Measurements from ENCODE around the gene MRTFB.

Gene MRTFB

GRCh38 chr16:14289692-14290340 is 218.7 kb downstream of the MRTFB start:
- Histone ChIP-seq H2AFZ (ENCODE audit: low read depth, low read length) (no peak overlapping the region), H3K9me3 (ENCODE audit: insufficient read depth, low read length, severe bottlenecking) (peaks cover 13% of the 10 kb centered on the region), H3K4me1 (ENCODE audit: insufficient read depth, low read length) (peaks cover 14% of the 10 kb centered on the region), H3K27ac (ENCODE audit: low read length) (no peak overlapping the region), H3K27me3 (ENCODE audit: insufficient read depth, low read length, poor library complexity) (no peaks in the 10 kb centered on the region), H3K4me3 (ENCODE audit: low read depth in 1 of 2, low read length in 2 of 2) (no peak overlapping the region), H3K4me2 (ENCODE audit: insufficient read depth, low read length) (no peak overlapping the region), H3K79me2 (ENCODE audit: insufficient read depth, low read length) (no peaks in the 10 kb centered on the region), H3K36me3 (ENCODE audit: insufficient read depth, low read length) (no peaks in the 10 kb centered on the region), H4K20me1 (ENCODE audit: insufficient read depth, low read length) (no peaks in the 10 kb centered on the region), H3K9ac (ENCODE audit: low read depth, low read length) (no peak overlapping the region)
- TF ChIP-seq EZH2 (IDR thresholded peaks at IDR 0.05; ENCODE audit: borderline replicate concordance, low read depth, low read length, severe bottlenecking) (no peak), CTCF (IDR thresholded peaks at IDR 0.05; ENCODE audit: borderline replicate concordance, extremely low read depth, low read length, poor library complexity, severe bottlenecking) (peak; percentile 75)
- ATAC-seq (ENCODE audit: insufficient read depth, low read depth) (no peak), DNase-seq (peak; percentile 53)

GRCh38 chr16:14291286-14291685 is 220.2 kb downstream of the MRTFB start:
- peaks cover 13% of the 10 kb centered on the region for H3K9me3 ChIP-seq (ENCODE audit: insufficient read depth, low read length, severe bottlenecking)

GRCh38 chr16:14292051-14292825 is 221.1 kb downstream of the MRTFB start:
- Histone ChIP-seq H3K36me3 (ENCODE audit: insufficient read depth, low read length) (no peaks in the 10 kb centered on the region), H3K4me2 (ENCODE audit: insufficient read depth, low read length) (no peak overlapping the region), H4K20me1 (ENCODE audit: insufficient read depth, low read length) (no peaks in the 10 kb centered on the region), H2AFZ (ENCODE audit: low read depth, low read length) (no peak overlapping the region), H3K79me2 (ENCODE audit: insufficient read depth, low read length) (no peaks in the 10 kb centered on the region), H3K27ac (ENCODE audit: low read length) (no peak overlapping the region), H3K4me1 (ENCODE audit: insufficient read depth, low read length) (no peaks in the 10 kb centered on the region), H3K27me3 (ENCODE audit: insufficient read depth, low read length, poor library complexity) (no peaks in the 10 kb centered on the region), H3K9me3 (ENCODE audit: insufficient read depth, low read length, severe bottlenecking) (peaks cover 13% of the 10 kb centered on the region), H3K4me3 (ENCODE audit: low read depth in 1 of 2, low read length in 2 of 2) (no peak overlapping the region), H3K9ac (ENCODE audit: low read depth, low read length) (no peak overlapping the region)
- TF ChIP-seq EZH2 (IDR thresholded peaks at IDR 0.05; ENCODE audit: borderline replicate concordance, low read depth, low read length, severe bottlenecking) (no peak), CTCF (IDR thresholded peaks at IDR 0.05; ENCODE audit: borderline replicate concordance, extremely low read depth, low read length, poor library complexity, severe bottlenecking) (no peak)
- DNase-seq (no peak), ATAC-seq (ENCODE audit: insufficient read depth, low read depth) (no peak)

More at GRCh38 chr16:14291286-14291685, 220.2 kb downstream of the MRTFB start:
- Histone ChIP-seq H3K4me3 (ENCODE audit: low read depth in 1 of 2, low read length in 2 of 2) (no peak overlapping the region), H3K4me2 (ENCODE audit: insufficient read depth, low read length) (no peak overlapping the region), H3K79me2 (ENCODE audit: insufficient read depth, low read length) (no peaks in the 10 kb centered on the region), H4K20me1 (ENCODE audit: insufficient read depth, low read length) (no peaks in the 10 kb centered on the region), H3K36me3 (ENCODE audit: insufficient read depth, low read length) (no peaks in the 10 kb centered on the region), H3K4me1 (ENCODE audit: insufficient read depth, low read length) (peaks cover 7% of the 10 kb centered on the region), H2AFZ (ENCODE audit: low read depth, low read length) (no peak overlapping the region), H3K27me3 (ENCODE audit: insufficient read depth, low read length, poor library complexity) (no peaks in the 10 kb centered on the region), H3K9ac (ENCODE audit: low read depth, low read length) (no peak overlapping the region), H3K27ac (ENCODE audit: low read length) (no peak overlapping the region)
- no peak for TF ChIP-seq EZH2 (IDR thresholded peaks at IDR 0.05; ENCODE audit: borderline replicate concordance, low read depth, low read length, severe bottlenecking)
- TF ChIP-seq CTCF (IDR thresholded peaks at IDR 0.05; ENCODE audit: borderline replicate concordance, extremely low read depth, low read length, poor library complexity, severe bottlenecking), result no peak
- no peak for DNase-seq
- no peak for ATAC-seq (ENCODE audit: insufficient read depth, low read depth)
